Liver (tissue), 9 donors: ENCODE results near the gene CAVIN3. TPM values are rescaled to one million over a fixed set of nuclear protein-coding genes. Genes with fewer than 3 reads are reported as not detected.

Experiments used
- DNase-seq: peaks from one replicate; pipeline ENCODE4 v3.0.0-alpha.2; 2017; ENCODE audit warnings: low spot score
- H3K27ac ChIP-seq, 2 donors: one replicate each; pipeline ENCODE4 v1.7.0; 2013; ENCODE audit warnings: inconsistent platforms in 2 of 2, low read length in 2 of 2, control low read depth in 1 of 2, low read depth in 1 of 2, mild to moderate bottlenecking in 1 of 2
- H3K27me3 ChIP-seq, 4 donors: one replicate each; pipeline versions ENCODE4 v1.6.1 to v1.7.0; 2013; ENCODE audit warnings: low read length in 3 of 4, inconsistent platforms in 1 of 4, mild to moderate bottlenecking in 1 of 4, moderate library complexity in 1 of 4; ENCODE audit not compliant: control insufficient read depth in 4 of 4, insufficient read depth in 4 of 4
- H3K36me3 ChIP-seq, 4 donors: one replicate each; pipeline versions ENCODE4 v1.6.1 to v1.7.0; 2013; ENCODE audit warnings: low read length in 3 of 4, mild to moderate bottlenecking in 3 of 4, low read depth in 1 of 4, moderate library complexity in 1 of 4; ENCODE audit not compliant: control insufficient read depth in 4 of 4, insufficient read depth in 3 of 4
- H3K4me1 ChIP-seq, 4 donors: one replicate each; pipeline versions ENCODE4 v1.6.1 to v1.7.0; 2013; ENCODE audit warnings: low read length in 3 of 4, mild to moderate bottlenecking in 3 of 4, moderate library complexity in 1 of 4; ENCODE audit not compliant: control insufficient read depth in 4 of 4, insufficient read depth in 4 of 4
- H3K4me3 ChIP-seq, 3 donors: one replicate each; pipeline versions ENCODE4 v1.6.1 to v1.7.0; 2013; ENCODE audit warnings: low read length in 3 of 3, control low read depth in 1 of 3, low read depth in 1 of 3, mild to moderate bottlenecking in 1 of 3
- H3K9ac ChIP-seq, 2 donors: one replicate each; pipeline ENCODE4 v1.7.0; 2013; ENCODE audit warnings: low read length in 2 of 2, mild to moderate bottlenecking in 2 of 2, moderate library complexity in 2 of 2, control low read depth in 1 of 2, low read depth in 1 of 2
- H3K9me3 ChIP-seq, 4 donors: one replicate each; pipeline versions ENCODE4 v1.6.1 to v1.7.0; 2013; ENCODE audit warnings: low read length in 3 of 4; ENCODE audit not compliant: control insufficient read depth in 4 of 4
- ATF3 ChIP-seq: IDR thresholded peaks from 2 replicates; pipeline ENCODE4 v1.6.1; 2016; ENCODE audit warnings: antibody characterized with exemption
- CTCF ChIP-seq: fragments of 150-350 bp; IDR thresholded peaks from 2 replicates; pipeline ENCODE4 v1.5.1; 2017; ENCODE audit warnings: improper control_type of control experiment, low read depth, low read length; ENCODE audit not compliant: missing input control
- EGR1 ChIP-seq, 2 donors: IDR thresholded peaks; 2 replicates each; pipeline ENCODE4 v1.6.1; 2016 to 2018; ENCODE audit warnings: antibody characterized with exemption in 2 of 2, low read depth in 2 of 2
- FOXA1 ChIP-seq: IDR thresholded peaks from 2 replicates; pipeline ENCODE4 v1.6.1; 2016; ENCODE audit warnings: antibody characterized with exemption
- FOXA2 ChIP-seq: IDR thresholded peaks from 2 replicates; pipeline ENCODE4 v1.6.1; 2016; ENCODE audit warnings: antibody characterized with exemption
- GABPA ChIP-seq, 2 donors: IDR thresholded peaks in 1 of 2; conservative IDR thresholded peaks in 1 of 2; 2 replicates each; pipeline ENCODE4 v1.6.1; 2016; ENCODE audit warnings: antibody characterized with exemption in 2 of 2, mild to moderate bottlenecking in 1 of 2, moderate library complexity in 1 of 2
- HNF4A ChIP-seq, 2 donors: conservative IDR thresholded peaks; 2 replicates each; pipeline ENCODE4 v1.6.1; 2016; ENCODE audit warnings: antibody characterized with exemption in 2 of 2, mild to moderate bottlenecking in 2 of 2
- HNF4G ChIP-seq: IDR thresholded peaks from 2 replicates; pipeline ENCODE4 v1.6.1; 2016; ENCODE audit warnings: antibody characterized with exemption
- JUND ChIP-seq, 2 donors: IDR thresholded peaks; 2 replicates each; pipeline ENCODE4 v1.6.1; 2016; ENCODE audit warnings: antibody characterized with exemption in 2 of 2
- MAX ChIP-seq: IDR thresholded peaks from 2 replicates; pipeline ENCODE4 v1.6.1; 2016; ENCODE audit warnings: antibody characterized with exemption
- NR2F2 ChIP-seq: IDR thresholded peaks from 2 replicates; pipeline ENCODE4 v1.6.1; 2016; ENCODE audit warnings: antibody characterized with exemption
- RAD21 ChIP-seq, 2 donors: IDR thresholded peaks; 2 replicates each; pipeline ENCODE4 v1.6.1; 2016; ENCODE audit warnings: antibody characterized with exemption in 2 of 2, mild to moderate bottlenecking in 2 of 2
- REST ChIP-seq: IDR thresholded peaks from 2 replicates; pipeline ENCODE4 v1.6.1; 2016; ENCODE audit warnings: antibody characterized with exemption, mild to moderate bottlenecking
- RXRA ChIP-seq, 2 donors: IDR thresholded peaks; 2 replicates each; pipeline ENCODE4 v1.6.1; 2017 to 2018; ENCODE audit warnings: antibody characterized with exemption in 2 of 2, mild to moderate bottlenecking in 1 of 2
- SP1 ChIP-seq: IDR thresholded peaks from 2 replicates; pipeline ENCODE4 v1.6.1; 2018; ENCODE audit warnings: antibody characterized with exemption, mild to moderate bottlenecking
- TAF1 ChIP-seq: conservative IDR thresholded peaks from 2 replicates; pipeline ENCODE4 v1.6.1; 2016; ENCODE audit warnings: antibody characterized with exemption, mild to moderate bottlenecking
- YY1 ChIP-seq: IDR thresholded peaks from 2 replicates; pipeline ENCODE4 v1.6.1; 2016; ENCODE audit warnings: antibody characterized with exemption, mild to moderate bottlenecking
- WGBS: extraction: QIAGEN DNeasy Blood & Tissue Kit; methylation state at CpG from one replicate; pipeline ENCODE4 v1.1.7; 2013; 5-methylcytosine and 5-hydroxymethylcytosine counted together
- polyA plus RNA-seq, 2 donors: library from polyadenylated mRNA; stranded (reverse) in 1 of 2; unstranded in 1 of 2; fragments of 200-250 nt in 1 of 2; fragments of >200 nt in 1 of 2; fragmentation: Nextera tagmentation in 1 of 2; extraction: Ambion mirVana in 1 of 2; gene quantifications; one replicate each; pipeline versions ENCODE4 v1.2.1 to v1.2.3, GENCODE V29; 2013 to 2015
- total RNA-seq, 2 donors: library from RNA; depleted of rRNA; stranded (reverse); fragments of >200 nt; gene quantifications; one replicate each; pipeline ENCODE4 v1.2.3, GENCODE V29; 2014
- TF ChIP-seq, protein P1 (sequence below): IDR thresholded peaks from 2 replicates; pipeline ENCODE4 v1.6.1; 2016; ENCODE audit warnings: antibody characterized with exemption
- donor health status: healthy.
- donor health status: healthy.
- donor health status: healthy.
- donor health status: healthy.
- donor health status: healthy.

Gene CAVIN3
- total and polyA plus RNA-seq, 4 donors: 2.5 to 13.9 (median 4.2) TPM

- Histone ChIP-seq H3K36me3 (no peaks in the 10 kb centered on the region), H3K4me1 (no peaks in the 10 kb centered on the region), H3K9me3 (peaks cover 0 to under 1% (median 0%) of the 10 kb centered on the region in 4 donors), H3K27ac (no peak overlapping the region), H3K27me3 (peaks cover 0 to 6% (median under 1%) of the 10 kb centered on the region in 4 donors), H3K9ac (no peak overlapping the region), H3K4me3 (no peak overlapping the region)
- WGBS: 80% methylated on average over 3 of the region's 3 CpGs
- TF ChIP-seq ATF3 (no peak), TAF1 (no peak), JUND (IDR thresholded peaks at IDR 0.05) (no peak), FOXA2 (no peak)
- DNase-seq: no peak
Measured at GRCh38 chr11:6271598-6271997, 48.7 kb downstream of the CAVIN3 start.

- H3K27ac ChIP-seq: no peak overlapping the region
- no peak for DNase-seq
- no peaks in the 10 kb centered on the region for H3K4me1 ChIP-seq
- TF ChIP-seq TAF1 (no peak), JUND (IDR thresholded peaks at IDR 0.05) (no peak), ATF3 (no peak), REST (no peak), NR2F2 (no peak), CTCF (no peak), GABPA (IDR thresholded peaks at IDR 0.05 in 1 of 2, conservative IDR thresholded peaks at IDR 0.05 in 1 of 2) (no peak), RXRA (IDR thresholded peaks at IDR 0.05) (no peak), MAX (no peak), FOXA1 (no peak), YY1 (no peak), EGR1 (IDR thresholded peaks at IDR 0.05; ENCODE audit: low read depth in 2 of 2) (no peak), FOXA2 (no peak), HNF4A (conservative IDR thresholded peaks at IDR 0.05) (no peak), SP1 (no peak), HNF4G (no peak), RAD21 (IDR thresholded peaks at IDR 0.05) (no peak)
- TF ChIP-seq, protein P1, sequence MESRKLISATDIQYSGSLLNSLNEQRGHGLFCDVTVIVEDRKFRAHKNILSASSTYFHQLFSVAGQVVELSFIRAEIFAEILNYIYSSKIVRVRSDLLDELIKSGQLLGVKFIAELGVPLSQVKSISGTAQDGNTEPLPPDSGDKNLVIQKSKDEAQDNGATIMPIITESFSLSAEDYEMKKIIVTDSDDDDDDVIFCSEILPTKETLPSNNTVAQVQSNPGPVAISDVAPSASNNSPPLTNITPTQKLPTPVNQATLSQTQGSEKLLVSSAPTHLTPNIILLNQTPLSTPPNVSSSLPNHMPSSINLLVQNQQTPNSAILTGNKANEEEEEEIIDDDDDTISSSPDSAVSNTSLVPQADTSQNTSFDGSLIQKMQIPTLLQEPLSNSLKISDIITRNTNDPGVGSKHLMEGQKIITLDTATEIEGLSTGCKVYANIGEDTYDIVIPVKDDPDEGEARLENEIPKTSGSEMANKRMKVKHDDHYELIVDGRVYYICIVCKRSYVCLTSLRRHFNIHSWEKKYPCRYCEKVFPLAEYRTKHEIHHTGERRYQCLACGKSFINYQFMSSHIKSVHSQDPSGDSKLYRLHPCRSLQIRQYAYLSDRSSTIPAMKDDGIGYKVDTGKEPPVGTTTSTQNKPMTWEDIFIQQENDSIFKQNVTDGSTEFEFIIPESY: no peak
- H3K9me3 ChIP-seq: no peaks in the 10 kb centered on the region
- H3K4me3 ChIP-seq: no peak overlapping the region
- H3K36me3 ChIP-seq: no peaks in the 10 kb centered on the region
- H3K27me3 ChIP-seq: peaks cover 0 to 6% (median 0%) of the 10 kb centered on the region in 4 donors
- H3K9ac ChIP-seq: no peak overlapping the region
- WGBS: 89% methylated on average over 41 of the region's 41 CpGs
Measured at GRCh38 chr11:6270584-6271246, 49.6 kb downstream of the CAVIN3 start.
